ENCODE data around the gene ARHGEF40.

The ARHGEF40 gene

DNA sequence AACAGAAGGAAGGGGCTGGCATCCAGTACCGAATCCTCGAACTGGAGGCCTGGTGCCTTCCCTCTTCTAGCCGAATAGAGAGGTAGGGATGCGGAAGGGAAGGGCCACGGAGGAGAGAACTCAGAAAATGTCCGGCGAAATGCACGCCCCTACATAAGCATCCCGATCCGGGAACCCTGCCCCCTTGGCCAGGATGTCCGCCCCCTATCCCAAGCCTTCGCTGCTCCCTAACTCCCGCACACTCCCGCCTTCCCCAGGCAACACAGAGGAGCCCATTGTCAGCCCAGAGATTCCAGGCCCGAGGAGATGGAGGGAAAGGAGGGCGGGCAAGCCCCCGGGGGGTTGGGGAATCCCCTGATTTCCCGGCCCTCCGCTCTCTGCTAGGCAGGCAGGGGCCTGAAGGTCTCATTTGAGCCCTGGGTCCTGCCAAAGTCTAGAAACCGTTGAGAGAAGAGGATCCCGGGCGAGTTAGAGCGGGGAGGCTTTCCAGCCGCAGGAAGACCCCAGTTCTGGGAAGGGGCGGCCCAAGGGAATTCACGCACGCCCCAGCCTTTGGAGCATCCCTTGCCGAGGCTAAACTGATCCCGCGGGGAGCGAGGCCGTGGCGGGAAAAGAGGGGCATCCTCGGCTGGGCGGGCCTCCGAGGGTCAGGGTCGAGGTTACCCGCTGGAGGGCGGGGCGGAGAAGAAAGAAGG, 569 bp upstream of the ARHGEF40 start:
- TF ChIP-seq, protein P1, sequence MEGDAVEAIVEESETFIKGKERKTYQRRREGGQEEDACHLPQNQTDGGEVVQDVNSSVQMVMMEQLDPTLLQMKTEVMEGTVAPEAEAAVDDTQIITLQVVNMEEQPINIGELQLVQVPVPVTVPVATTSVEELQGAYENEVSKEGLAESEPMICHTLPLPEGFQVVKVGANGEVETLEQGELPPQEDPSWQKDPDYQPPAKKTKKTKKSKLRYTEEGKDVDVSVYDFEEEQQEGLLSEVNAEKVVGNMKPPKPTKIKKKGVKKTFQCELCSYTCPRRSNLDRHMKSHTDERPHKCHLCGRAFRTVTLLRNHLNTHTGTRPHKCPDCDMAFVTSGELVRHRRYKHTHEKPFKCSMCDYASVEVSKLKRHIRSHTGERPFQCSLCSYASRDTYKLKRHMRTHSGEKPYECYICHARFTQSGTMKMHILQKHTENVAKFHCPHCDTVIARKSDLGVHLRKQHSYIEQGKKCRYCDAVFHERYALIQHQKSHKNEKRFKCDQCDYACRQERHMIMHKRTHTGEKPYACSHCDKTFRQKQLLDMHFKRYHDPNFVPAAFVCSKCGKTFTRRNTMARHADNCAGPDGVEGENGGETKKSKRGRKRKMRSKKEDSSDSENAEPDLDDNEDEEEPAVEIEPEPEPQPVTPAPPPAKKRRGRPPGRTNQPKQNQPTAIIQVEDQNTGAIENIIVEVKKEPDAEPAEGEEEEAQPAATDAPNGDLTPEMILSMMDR (IDR thresholded peaks at IDR 0.05; ENCODE audit: borderline replicate concordance, control extremely low read depth, extremely low read depth, insufficient read depth, missing control alignments), result no peak
- in situ Hi-C loops (cut with MboI; ENCODE audit: low sequenced_read_pairs, unreplicated experiment), result no loop called here
- DNase-seq (ENCODE audit: low spot score), result peak; percentile 36

DNA sequence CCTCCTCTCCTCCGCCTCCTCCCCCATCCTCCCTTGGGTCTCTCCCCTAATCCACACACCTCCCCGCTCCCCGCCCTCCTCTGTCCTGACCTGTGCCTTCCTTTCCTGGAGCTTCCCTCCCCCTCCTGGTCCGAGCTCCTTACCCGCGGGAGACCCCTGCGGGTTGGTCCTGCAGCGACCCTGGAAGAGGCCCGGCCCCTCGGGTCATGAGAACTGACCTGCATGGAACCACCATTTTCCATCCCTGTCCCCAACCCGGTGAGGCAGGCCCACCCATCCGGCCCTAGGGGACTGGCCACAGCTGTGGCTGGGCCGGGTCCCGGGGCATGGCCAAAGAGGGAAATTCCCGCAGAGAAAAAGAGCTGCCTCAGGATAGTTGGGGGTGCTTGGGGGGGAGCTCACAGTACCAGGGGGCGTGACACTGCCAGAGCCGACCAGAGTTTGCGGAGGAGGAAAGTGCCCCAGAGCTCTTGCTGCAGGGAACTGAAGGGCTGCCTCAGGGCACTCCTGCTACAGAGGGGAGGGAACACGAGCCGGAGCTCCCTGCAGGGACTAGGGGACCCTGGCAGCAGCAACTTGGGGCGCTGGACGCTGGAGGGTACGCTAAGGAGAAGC, 613 bp downstream of the ARHGEF40 start:
- in situ Hi-C loops (cut with MboI; ENCODE audit: low sequenced_read_pairs, unreplicated experiment), result no loop called here

DNA sequence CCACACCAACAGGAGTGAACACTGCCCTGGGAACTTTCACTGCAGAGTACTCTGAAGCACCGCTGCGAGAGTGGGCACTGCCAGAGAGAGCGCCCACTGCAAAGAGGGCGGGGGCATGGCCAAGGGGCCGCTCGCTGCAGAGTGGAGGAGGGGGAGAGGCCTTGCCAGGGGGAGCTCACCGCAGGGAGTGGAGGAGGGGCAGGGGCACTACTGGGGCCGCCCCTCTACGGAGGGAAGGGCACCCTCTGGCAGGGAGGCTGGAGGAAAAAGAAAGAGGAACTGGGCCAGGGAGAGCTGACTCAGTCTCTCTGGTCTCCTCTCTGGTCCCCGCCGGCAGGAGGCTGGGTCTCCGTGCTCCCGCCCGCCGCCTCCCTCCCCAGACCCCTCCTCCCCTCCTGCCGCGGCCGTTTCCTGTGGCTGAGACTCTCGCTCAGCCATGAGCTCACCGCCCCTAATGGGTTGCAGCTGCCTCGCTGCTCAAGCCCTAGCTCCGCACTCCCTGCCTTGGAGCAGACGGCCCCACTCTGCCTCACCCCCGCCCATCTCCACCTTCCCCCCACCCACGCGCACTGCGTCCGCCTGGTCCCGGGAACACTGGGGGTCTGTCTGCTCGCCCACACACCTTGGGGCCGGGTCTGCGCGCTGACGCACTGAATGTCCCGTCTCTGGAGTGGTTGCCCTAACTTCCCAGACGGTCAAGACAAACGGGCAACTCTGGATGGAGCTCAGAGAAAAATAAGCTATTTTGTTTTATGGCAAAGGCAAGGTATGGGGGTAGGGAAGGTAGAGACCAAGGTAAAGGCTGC, 1.3 kb downstream of the ARHGEF40 start:
- TF ChIP-seq, protein P1 (IDR thresholded peaks at IDR 0.05; ENCODE audit: borderline replicate concordance, control extremely low read depth, extremely low read depth, insufficient read depth, missing control alignments), result no peak
- DNase-seq (ENCODE audit: low spot score), result peak; percentile 92
- in situ Hi-C loops (cut with MboI; ENCODE audit: low sequenced_read_pairs, unreplicated experiment), result no loop called here

More for the DNA sequence above, 613 bp downstream of the ARHGEF40 start:
- DNase-seq (ENCODE audit: low spot score), result peak; percentile 61
- TF ChIP-seq, protein P1 (IDR thresholded peaks at IDR 0.05; ENCODE audit: borderline replicate concordance, control extremely low read depth, extremely low read depth, insufficient read depth, missing control alignments), result no peak

DNA sequence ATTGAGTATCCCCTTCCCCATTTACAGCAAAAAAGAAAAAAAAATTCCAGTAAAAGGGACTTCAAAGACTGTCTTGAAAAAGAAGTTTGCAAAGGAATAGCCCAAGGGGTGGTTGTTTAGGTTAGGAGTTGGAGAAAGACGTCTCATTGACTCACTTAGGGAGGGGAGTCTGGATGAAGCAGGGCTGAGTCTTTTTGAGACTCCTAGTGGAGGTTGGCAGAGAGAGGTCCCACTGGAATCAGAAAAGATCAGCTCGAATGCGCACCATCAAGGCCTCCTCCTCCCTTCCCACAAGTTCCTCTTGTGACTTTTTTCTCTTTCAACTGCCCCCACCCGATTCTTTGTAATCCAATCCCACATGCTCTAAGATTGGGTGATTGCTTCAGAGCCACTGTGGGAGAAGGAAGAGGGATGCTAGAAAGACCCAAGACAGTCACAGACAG, 1.9 kb downstream of the ARHGEF40 start:
- peak; percentile 32 for DNase-seq (ENCODE audit: low spot score)
- in situ Hi-C loops (cut with MboI; ENCODE audit: low sequenced_read_pairs, unreplicated experiment), result no loop called here
- TF ChIP-seq, protein P1 (IDR thresholded peaks at IDR 0.05; ENCODE audit: borderline replicate concordance, control extremely low read depth, extremely low read depth, insufficient read depth, missing control alignments), result no peak

DNA sequence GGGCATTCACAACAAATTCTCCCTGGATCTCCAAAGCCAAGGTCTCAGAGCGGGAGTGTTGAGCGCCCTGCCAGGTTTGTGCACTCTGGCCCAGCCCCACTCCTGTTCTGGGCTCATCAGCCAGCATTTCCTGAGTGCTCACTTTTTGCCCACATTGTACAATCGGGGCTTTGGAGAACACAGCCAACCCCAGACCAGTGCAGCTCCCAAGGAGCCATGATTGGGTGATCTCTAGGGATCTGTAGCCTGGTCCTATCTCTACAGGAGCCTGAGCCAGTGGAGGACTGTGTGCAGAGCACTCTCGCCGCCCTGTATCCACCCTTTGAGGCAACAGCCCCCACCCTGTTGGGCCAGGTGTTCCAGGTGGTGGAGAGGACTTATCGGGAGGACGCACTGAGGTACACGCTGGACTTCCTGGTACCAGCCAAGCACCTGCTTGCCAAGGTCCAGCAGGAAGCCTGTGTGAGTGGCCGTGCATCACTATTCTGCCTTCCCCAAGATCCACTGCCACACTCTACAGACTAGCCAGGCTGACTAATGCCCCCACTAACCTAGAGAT, 2.8 kb downstream of the ARHGEF40 start:
- TF ChIP-seq, protein P1 (IDR thresholded peaks at IDR 0.05; ENCODE audit: borderline replicate concordance, control extremely low read depth, extremely low read depth, insufficient read depth, missing control alignments), result no peak
- peak; percentile 28 for DNase-seq (ENCODE audit: low spot score)
- in situ Hi-C loops (cut with MboI; ENCODE audit: low sequenced_read_pairs, unreplicated experiment), result no loop called here

DNA sequence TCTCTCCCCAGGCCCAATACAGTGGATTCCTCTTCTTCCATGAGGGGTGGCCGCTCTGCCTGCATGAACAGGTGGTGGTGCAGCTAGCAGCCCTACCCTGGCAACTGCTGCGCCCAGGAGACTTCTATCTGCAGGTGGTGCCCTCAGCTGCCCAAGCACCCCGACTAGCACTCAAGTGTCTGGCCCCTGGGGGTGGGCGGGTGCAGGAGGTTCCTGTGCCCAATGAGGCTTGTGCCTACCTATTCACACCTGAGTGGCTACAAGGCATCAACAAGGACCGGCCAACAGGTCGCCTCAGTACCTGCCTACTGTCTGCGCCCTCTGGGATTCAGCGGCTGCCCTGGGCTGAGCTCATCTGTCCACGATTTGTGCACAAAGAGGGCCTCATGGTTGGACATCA, 3.8 kb downstream of the ARHGEF40 start:
- peak; percentile 24 for DNase-seq (ENCODE audit: low spot score)
- TF ChIP-seq, protein P1 (IDR thresholded peaks at IDR 0.05; ENCODE audit: borderline replicate concordance, control extremely low read depth, extremely low read depth, insufficient read depth, missing control alignments), result no peak
- in situ Hi-C loops (cut with MboI; ENCODE audit: low sequenced_read_pairs, unreplicated experiment), result no loop called here
